Loucy (cell line): ENCODE results near the gene RHOH.

Experiments
- EZH2phosphoT487 ChIP-seq: fragments of 200-600 bp; IDR thresholded peaks from 2 replicates; pipeline ENCODE4 v1.6.1; 2018; ENCODE audit warnings: antibody characterized with exemption, mild to moderate bottlenecking, moderate library complexity, borderline replicate concordance
- TF ChIP-seq, protein P1 (sequence below): fragments of 200-600 bp; sonication (generic); conservative IDR thresholded peaks from 2 replicates; pipeline ENCODE4 v1.5.1; 2014; ENCODE audit warnings: mild to moderate bottlenecking, antibody characterized with exemption, low read length

- TF ChIP-seq, protein P1, sequence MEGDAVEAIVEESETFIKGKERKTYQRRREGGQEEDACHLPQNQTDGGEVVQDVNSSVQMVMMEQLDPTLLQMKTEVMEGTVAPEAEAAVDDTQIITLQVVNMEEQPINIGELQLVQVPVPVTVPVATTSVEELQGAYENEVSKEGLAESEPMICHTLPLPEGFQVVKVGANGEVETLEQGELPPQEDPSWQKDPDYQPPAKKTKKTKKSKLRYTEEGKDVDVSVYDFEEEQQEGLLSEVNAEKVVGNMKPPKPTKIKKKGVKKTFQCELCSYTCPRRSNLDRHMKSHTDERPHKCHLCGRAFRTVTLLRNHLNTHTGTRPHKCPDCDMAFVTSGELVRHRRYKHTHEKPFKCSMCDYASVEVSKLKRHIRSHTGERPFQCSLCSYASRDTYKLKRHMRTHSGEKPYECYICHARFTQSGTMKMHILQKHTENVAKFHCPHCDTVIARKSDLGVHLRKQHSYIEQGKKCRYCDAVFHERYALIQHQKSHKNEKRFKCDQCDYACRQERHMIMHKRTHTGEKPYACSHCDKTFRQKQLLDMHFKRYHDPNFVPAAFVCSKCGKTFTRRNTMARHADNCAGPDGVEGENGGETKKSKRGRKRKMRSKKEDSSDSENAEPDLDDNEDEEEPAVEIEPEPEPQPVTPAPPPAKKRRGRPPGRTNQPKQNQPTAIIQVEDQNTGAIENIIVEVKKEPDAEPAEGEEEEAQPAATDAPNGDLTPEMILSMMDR, result no peak
- TF ChIP-seq EZH2phosphoT487, result no peak
Measured at GRCh38 chr4:40179360-40179759, 17.5 kb upstream of the RHOH start.
